SK-N-SH (cell line): Measurements from ENCODE around the gene SPG7. TPM values are rescaled to one million over a fixed set of nuclear protein-coding genes. Genes with fewer than 3 reads are reported as not detected.

Experiments used
- CTCF ChIA-PET: fragments of 300-600, 350-600 bp; formaldehyde crosslinking; extraction: SDS; loops from one replicate; lab custom pipeline; 2021; lab: Yijun Ruan, JAX
- POLR2A ChIA-PET: fragments of 350-600 bp; sonication (Branson Sonifier 250); formaldehyde crosslinking; extraction: SDS; loops from one replicate; lab custom pipeline; 2020; ENCODE audit warnings: antibody characterized with exemption, inconsistent platforms; lab: Yijun Ruan, JAX
- DNase-seq: peaks from one replicate; pipeline ENCODE4 v3.0.0; 2012
- H2AFZ ChIP-seq: fragments of 200-600 bp; sonication (generic); 2 replicates; pipeline ENCODE4 v1.8.1; 2016; ENCODE audit warnings: antibody characterized with exemption, mild to moderate bottlenecking, low read depth
- H3F3A ChIP-seq: fragments of 200-600 bp; sonication (generic); replicated peaks from 2 replicates; pipeline ENCODE3; 2016; ENCODE audit warnings: antibody characterized with exemption, mild to moderate bottlenecking; ENCODE audit not compliant: insufficient read depth
- H3K27ac ChIP-seq, 2 experiments: fragments of 200-500 bp in 1 of 2; fragments of 200-600 bp in 1 of 2; sonication (Bioruptor generic) in 1 of 2; sonication (generic), shearing (Covaris generic) in 1 of 2; 2 replicates each; pipeline versions ENCODE4 v1.5.1 to v1.6.1; 2014 to 2016; ENCODE audit warnings: low read depth in 2 of 2, inconsistent platforms in 1 of 2, low read length in 1 of 2, mild to moderate bottlenecking in 1 of 2, mixed read lengths in 1 of 2
- H3K27me3 ChIP-seq: fragments of 200-600 bp; sonication (generic), shearing (Covaris generic); 2 replicates; pipeline ENCODE4 v1.6.1; 2016; ENCODE audit warnings: mixed run types; ENCODE audit not compliant: insufficient read depth
- H3K36me3 ChIP-seq, 2 experiments: fragments of 200-500 bp in 1 of 2; fragments of 200-600 bp in 1 of 2; sonication (Bioruptor generic) in 1 of 2; sonication (generic) in 1 of 2; replicated peaks in 1 of 2; 2 replicates each; pipeline versions ENCODE3 to v1.5.1; 2014 to 2016; ENCODE audit warnings: low read length in 1 of 2, mild to moderate bottlenecking in 1 of 2; ENCODE audit not compliant: insufficient read depth in 2 of 2, control insufficient read depth in 1 of 2
- H3K4me1 ChIP-seq, 2 experiments: fragments of 200-500 bp in 1 of 2; fragments of 200-600 bp in 1 of 2; sonication (Bioruptor generic) in 1 of 2; sonication (generic), shearing (Covaris generic) in 1 of 2; 2 replicates each; pipeline versions ENCODE4 v1.5.1 to v1.6.1; 2014 to 2016; ENCODE audit warnings: low read depth in 1 of 2, low read length in 1 of 2, mixed run types in 1 of 2; ENCODE audit not compliant: insufficient read depth in 2 of 2, control insufficient read depth in 1 of 2
- H3K4me2 ChIP-seq: fragments of 200-600 bp; sonication (generic), shearing (Covaris generic); 2 replicates; pipeline ENCODE4 v1.6.1; 2017; ENCODE audit warnings: mixed run types
- H3K4me3 ChIP-seq, 2 experiments: fragments of 200-500 bp in 1 of 2; fragments of 200-600 bp in 1 of 2; sonication (Bioruptor generic) in 1 of 2; sonication (generic), shearing (Covaris generic) in 1 of 2; 2 replicates each; pipeline versions ENCODE4 v1.5.1 to v1.8.1; 2014 to 2016; ENCODE audit warnings: low read depth in 2 of 2, inconsistent platforms in 1 of 2, low read length in 1 of 2, mild to moderate bottlenecking in 1 of 2, mixed read lengths in 1 of 2, moderate library complexity in 1 of 2
- H3K79me2 ChIP-seq: fragments of 200-600 bp; sonication (generic); 2 replicates; pipeline ENCODE4 v1.8.1; 2017; ENCODE audit warnings: mild to moderate bottlenecking; ENCODE audit not compliant: insufficient read depth
- H3K9ac ChIP-seq: fragments of 200-600 bp; sonication (generic); 2 replicates; pipeline ENCODE4 v1.6.1; 2017; ENCODE audit warnings: mixed run types
- H3K9me2 ChIP-seq: fragments of 200-600 bp; sonication (generic); 2 replicates; pipeline ENCODE4 v1.6.1; 2017; ENCODE audit warnings: mixed run types
- H3K9me3 ChIP-seq: fragments of 200-600 bp; sonication (generic); 2 replicates; pipeline ENCODE4 v1.6.1; 2017; ENCODE audit warnings: mixed run types, mild to moderate bottlenecking, moderate library complexity
- H4K20me1 ChIP-seq: fragments of 200-600 bp; sonication (generic); 2 replicates; pipeline ENCODE4 v1.6.1; 2017; ENCODE audit warnings: mild to moderate bottlenecking, mixed run types; ENCODE audit not compliant: insufficient read depth
- CHD2 ChIP-seq: fragments of 150-350 bp; IDR thresholded peaks from 2 replicates; pipeline ENCODE4 v1.6.1; 2018; ENCODE audit warnings: low read length; ENCODE audit not compliant: partially characterized antibody
- ELF1 ChIP-seq: IDR thresholded peaks from 2 replicates; pipeline ENCODE4 v1.4.0; 2012
- EP300 ChIP-seq, 2 experiments: IDR thresholded peaks; 2 replicates each; pipeline versions ENCODE4 v1.4.0 to v1.6.1; 2012; ENCODE audit warnings: borderline replicate concordance in 1 of 2, low read depth in 1 of 2, low read length in 1 of 2
- EZH2phosphoT487 ChIP-seq: fragments of 200-600 bp; sonication (generic); IDR thresholded peaks from 2 replicates; pipeline ENCODE4 v1.6.1; 2017; ENCODE audit warnings: low read depth, mixed run types, mild to moderate bottlenecking, antibody characterized with exemption, moderate library complexity, borderline replicate concordance
- FOXJ3 ChIP-seq: sonication (generic); formaldehyde crosslinking; IDR thresholded peaks from 2 replicates; pipeline ENCODE4 v1.5.1; 2020; ENCODE audit warnings: mild to moderate bottlenecking, missing genetic modification reagents
- IRF3 ChIP-seq: fragments of 150-350 bp; IDR thresholded peaks from 2 replicates; pipeline ENCODE4 v1.6.1; 2016; ENCODE audit warnings: mild to moderate bottlenecking, low read depth, low read length
- RCOR1 ChIP-seq: fragments of 150-350 bp; IDR thresholded peaks from 2 replicates; pipeline ENCODE4 v1.6.1; 2017; ENCODE audit warnings: antibody characterized with exemption, low read length
- REST ChIP-seq: IDR thresholded peaks from 2 replicates; pipeline ENCODE4 v1.6.1; 2012; ENCODE audit warnings: mild to moderate bottlenecking, low read depth, low read length, moderate library complexity
- SMC3 ChIP-seq: IDR thresholded peaks from 2 replicates; pipeline ENCODE4 v1.6.1; 2012; ENCODE audit warnings: low read depth, low read length, improper control_type of control experiment
- TAF1 ChIP-seq: IDR thresholded peaks from 2 replicates; pipeline ENCODE4 v1.6.1; 2012; ENCODE audit warnings: low read depth, mild to moderate bottlenecking, low read length, moderate library complexity, borderline replicate concordance
- TCF12 ChIP-seq: IDR thresholded peaks from 2 replicates; pipeline ENCODE4 v1.4.0; 2012
- YY1 ChIP-seq: IDR thresholded peaks from 2 replicates; pipeline ENCODE4 v1.4.0; 2012; ENCODE audit warnings: low read depth, mild to moderate bottlenecking
- WGBS: methylation state at CpG from one replicate; pipeline ENCODE4 v1.1.6; 2017; ENCODE audit warnings: low lambda C conversion rate; 5-methylcytosine and 5-hydroxymethylcytosine counted together
- polyA plus RNA-seq, 3 experiments: library from polyadenylated mRNA; depleted of rRNA; stranded (reverse); fragments of >200 nt; gene quantifications; 2 replicates each; pipeline ENCODE4 v1.2.3, GENCODE V29; 2012

Gene SPG7
- polyA plus RNA-seq, 1 of the 3 experiments (the other 2 are of a cell fraction) = 100 TPM

GRCh38 chr16:89534252-89534756 is 26.1 kb downstream of the SPG7 start:
- no peak overlapping the region for H3K9ac ChIP-seq
- H3K36me3 ChIP-seq = peaks cover 36 to 67% of the 10 kb centered on the region in 2 experiments
- WGBS = 90% methylated on average over 11 of the region's 11 CpGs
- H4K20me1 ChIP-seq = 0 out of 2 replicates have a peak, but pooled peaks cover 4% of the 10 kb centered on the region
- DNase-seq = no peak
- H3K27me3 ChIP-seq = no peaks in the 10 kb centered on the region
- H3K9me2 ChIP-seq = no peaks in the 10 kb centered on the region
- no peak overlapping the region for H2AFZ ChIP-seq
- no peak for TF ChIP-seq YY1
- no peak for TF ChIP-seq FOXJ3 (CRISPR knock-in tag)
- TF ChIP-seq TCF12 = no peak
- no peak for TF ChIP-seq REST
- no peak overlapping the region for H3K4me3 ChIP-seq
- no peak overlapping the region for H3K4me2 ChIP-seq
- H3K4me1 ChIP-seq = no peaks in the 10 kb centered on the region
- H3K79me2 ChIP-seq = peaks cover 8% of the 10 kb centered on the region
- no peaks in the 10 kb centered on the region for H3K9me3 ChIP-seq
- ChIA-PET CTCF (no interaction called here), POLR2A (no interaction called here)
- H3F3A ChIP-seq = no peaks in the 10 kb centered on the region
- no peak overlapping the region for H3K27ac ChIP-seq

- H3K4me3 ChIP-seq = no peak overlapping the region
- no peak overlapping the region for H3K27ac ChIP-seq
- 96% methylated on average over 23 of the region's 24 CpGs for WGBS
- H3K4me2 ChIP-seq = no peak overlapping the region
- H3K9ac ChIP-seq = no peak overlapping the region
- H2AFZ ChIP-seq = no peak overlapping the region
- ChIA-PET CTCF (no interaction called here), POLR2A (no interaction called here)
- 0 out of 2 replicates have a peak, but pooled peaks cover 4% of the 10 kb centered on the region for H4K20me1 ChIP-seq
- H3K4me1 ChIP-seq = no peaks in the 10 kb centered on the region
- H3K27me3 ChIP-seq = no peaks in the 10 kb centered on the region
- peaks cover 8% of the 10 kb centered on the region for H3K79me2 ChIP-seq
- no peaks in the 10 kb centered on the region for H3K9me2 ChIP-seq
- peaks cover 27 to 64% of the 10 kb centered on the region in 2 experiments for H3K36me3 ChIP-seq
- H3F3A ChIP-seq = no peaks in the 10 kb centered on the region
- DNase-seq = no peak
- H3K9me3 ChIP-seq = no peaks in the 10 kb centered on the region
- no peak for TF ChIP-seq EP300 (IDR thresholded peaks at IDR 0.05; ENCODE audit: borderline replicate concordance in 1 of 2, low read depth in 1 of 2, low read length in 1 of 2)
- no peak for TF ChIP-seq TCF12
These were observed 28.2 kb downstream of the SPG7 start for GRCh38 chr16:89536371-89536770.

GRCh38 chr16:89536886-89537548 is 28.8 kb downstream of the SPG7 start:
- Histone ChIP-seq H3K4me2 (no peak overlapping the region), H3K9me2 (no peaks in the 10 kb centered on the region), H3K27me3 (no peaks in the 10 kb centered on the region), H3K9me3 (no peaks in the 10 kb centered on the region), H3K4me1 (no peaks in the 10 kb centered on the region), H4K20me1 (0 out of 2 replicates have a peak, but pooled peaks cover 4% of the 10 kb centered on the region), H3F3A (no peaks in the 10 kb centered on the region), H3K4me3 (no peak overlapping the region), H3K27ac (no peak overlapping the region), H2AFZ (no peak overlapping the region), H3K36me3 (peaks cover 27 to 68% of the 10 kb centered on the region in 2 experiments), H3K79me2 (peaks cover 8% of the 10 kb centered on the region), H3K9ac (no peak overlapping the region)
- CTCF ChIA-PET = interaction anchor here (0.9 kb wide), 1 partner anchor 19 kb away, joined by 3 read pairs; no protein-coding TSS in a partner anchor
- no peak for DNase-seq
- TF ChIP-seq TAF1 (no peak), ELF1 (no peak), EZH2phosphoT487 (no peak), IRF3 (no peak), RCOR1 (no peak), TCF12 (no peak), CHD2 (no peak), SMC3 (no peak), YY1 (no peak)
- POLR2A ChIA-PET = no interaction called here
- 95% methylated on average over 34 of the region's 36 CpGs for WGBS
